Chondrocyte (in vitro differentiated cells): ENCODE measurements around the gene ZNF639. TPM values are rescaled to one million over a fixed set of nuclear protein-coding genes. Genes with fewer than 3 reads are reported as not detected.

Experiments used
- DNase-seq: peaks from one replicate; pipeline ENCODE4 v3.0.0; 2021; ENCODE audit warnings: mixed read lengths, low spot score
- H3K27ac Mint-ChIP-seq: one replicate; pipeline ENCODE4 v1.8.0; 2021; ENCODE audit warnings: mild to moderate bottlenecking, moderate library complexity, mixed read lengths; ENCODE audit not compliant: unreplicated experiment
- H3K27me3 Mint-ChIP-seq: 2 replicates; pipeline ENCODE4 v1.8.0; 2021; ENCODE audit warnings: low read depth, mixed read lengths
- H3K36me3 Mint-ChIP-seq: 2 replicates; pipeline ENCODE4 v1.8.0; 2021; ENCODE audit warnings: low read depth, mixed read lengths
- H3K4me1 Mint-ChIP-seq: 2 replicates; pipeline ENCODE4 v1.8.0; 2021; ENCODE audit warnings: low read depth, mild to moderate bottlenecking, mixed read lengths
- H3K4me3 Mint-ChIP-seq: one replicate; pipeline ENCODE4 v1.8.0; 2021; ENCODE audit warnings: mild to moderate bottlenecking, moderate library complexity, mixed read lengths; ENCODE audit not compliant: unreplicated experiment
- H3K9me3 Mint-ChIP-seq: 2 replicates; pipeline ENCODE4 v1.8.0; 2021; ENCODE audit warnings: low read depth, mixed read lengths
- CTCF ChIP-seq: fragments of 200-600 bp; sonication (generic); IDR thresholded peaks from 2 replicates; pipeline ENCODE4 v1.5.0; 2021; ENCODE audit warnings: antibody characterized with exemption, mild to moderate bottlenecking, moderate library complexity
- total RNA-seq: library from RNA; stranded (reverse); gene quantifications from 3 replicates; pipeline ENCODE4 v1.2.1, GENCODE V29; 2021

Gene ZNF639
- total RNA-seq, 1 donor from 2014 or later, result 35.4 TPM

GRCh38 chr3:179355996-179356395, 33.2 kb downstream of the ZNF639 start:
- Mint-ChIP-seq H3K4me3 (no peak overlapping the region), H3K36me3 (peaks cover 47% of the 10 kb centered on the region), H3K9me3 (no peaks in the 10 kb centered on the region), H3K4me1 (peaks cover 4% of the 10 kb centered on the region), H3K27ac (no peak overlapping the region), H3K27me3 (no peaks in the 10 kb centered on the region)
- DNase-seq, result no peak
- TF ChIP-seq CTCF, result no peak

GRCh38 chr3:179363332-179363731, 40.5 kb downstream of the ZNF639 start:
- Mint-ChIP-seq H3K27ac (no peak overlapping the region), H3K4me3 (no peak overlapping the region), H3K9me3 (no peaks in the 10 kb centered on the region), H3K36me3 (peaks cover 27% of the 10 kb centered on the region), H3K27me3 (no peaks in the 10 kb centered on the region), H3K4me1 (no peaks in the 10 kb centered on the region)
- DNase-seq, result no peak
- TF ChIP-seq CTCF, result no peak

GRCh38 chr3:179369621-179370020, 46.8 kb downstream of the ZNF639 start:
- Mint-ChIP-seq H3K9me3 (no peaks in the 10 kb centered on the region), H3K27ac (no peak overlapping the region)

GRCh38 chr3:179373938-179374337, 51.1 kb downstream of the ZNF639 start:
- Mint-ChIP-seq H3K27me3 (no peaks in the 10 kb centered on the region), H3K4me3 (no peak overlapping the region), H3K9me3 (no peaks in the 10 kb centered on the region), H3K27ac (no peak overlapping the region), H3K36me3 (peaks cover 21% of the 10 kb centered on the region), H3K4me1 (no peaks in the 10 kb centered on the region)
- TF ChIP-seq CTCF, result no peak
- no peak for DNase-seq

More at GRCh38 chr3:179369621-179370020, 46.8 kb downstream of the ZNF639 start:
- Mint-ChIP-seq H3K4me1 (no peaks in the 10 kb centered on the region), H3K27me3 (no peaks in the 10 kb centered on the region), H3K36me3 (peaks cover 20% of the 10 kb centered on the region), H3K4me3 (no peak overlapping the region)
- no peak for DNase-seq
- TF ChIP-seq CTCF, result no peak

- no peak for TF ChIP-seq CTCF
- Mint-ChIP-seq H3K4me3 (no peak overlapping the region), H3K36me3 (peaks cover 25% of the 10 kb centered on the region), H3K4me1 (no peaks in the 10 kb centered on the region), H3K27ac (no peak overlapping the region), H3K27me3 (no peaks in the 10 kb centered on the region), H3K9me3 (no peaks in the 10 kb centered on the region)
- no peak for DNase-seq
These were observed 52.5 kb downstream of the ZNF639 start for GRCh38 chr3:179375091-179375999.
